BJ (cell line): ENCODE results near the gene ADNP2. TPM values are rescaled to one million over a fixed set of nuclear protein-coding genes. Genes with fewer than 3 reads are reported as not detected.

Experiments used
- CTCF ChIA-PET: fragments of 350-600 bp; formaldehyde crosslinking; extraction: SDS; loops from one replicate; lab custom pipeline; 2021; ENCODE audit warnings: antibody characterized with exemption, inconsistent platforms; lab: Yijun Ruan, JAX
- POLR2A ChIA-PET: fragments of 300-600 bp; sonication (Branson Sonifier 250); formaldehyde crosslinking; extraction: SDS; loops from one replicate; lab custom pipeline; 2021; ENCODE audit warnings: antibody characterized with exemption; lab: Charles Lee
- DNase-seq: peaks from one replicate; pipeline ENCODE4 v3.0.0-alpha.2; 2011; ENCODE audit warnings: low read depth
- H3K27me3 ChIP-seq: 2 replicates; pipeline ENCODE4 v1.6.0; 2011; ENCODE audit warnings: low read length; ENCODE audit not compliant: control insufficient read depth, insufficient read depth
- H3K36me3 ChIP-seq: 2 replicates; pipeline ENCODE4 v1.5.1; 2011; ENCODE audit warnings: low read length; ENCODE audit not compliant: control insufficient read depth, insufficient read depth
- H3K4me3 ChIP-seq: 2 replicates; pipeline ENCODE4 v1.5.1; 2011; ENCODE audit warnings: low read depth, mild to moderate bottlenecking, control low read depth, low read length
- polyA plus RNA-seq: library from polyadenylated mRNA; depleted of rRNA; stranded (reverse); fragments of >200 nt; gene quantifications from 2 replicates; pipeline ENCODE4 v1.2.3, GENCODE V29; 2011
- TF ChIP-seq, protein P1 (sequence below): IDR thresholded peaks from 2 replicates; pipeline ENCODE4 v1.5.1; 2011; ENCODE audit warnings: low read depth, mild to moderate bottlenecking, control low read depth, inconsistent platforms, low read length, moderate library complexity; ENCODE audit not compliant: insufficient read depth

ADNP2 gene
- polyA plus RNA-seq, 1 experiment = 4.4 TPM

DNA sequence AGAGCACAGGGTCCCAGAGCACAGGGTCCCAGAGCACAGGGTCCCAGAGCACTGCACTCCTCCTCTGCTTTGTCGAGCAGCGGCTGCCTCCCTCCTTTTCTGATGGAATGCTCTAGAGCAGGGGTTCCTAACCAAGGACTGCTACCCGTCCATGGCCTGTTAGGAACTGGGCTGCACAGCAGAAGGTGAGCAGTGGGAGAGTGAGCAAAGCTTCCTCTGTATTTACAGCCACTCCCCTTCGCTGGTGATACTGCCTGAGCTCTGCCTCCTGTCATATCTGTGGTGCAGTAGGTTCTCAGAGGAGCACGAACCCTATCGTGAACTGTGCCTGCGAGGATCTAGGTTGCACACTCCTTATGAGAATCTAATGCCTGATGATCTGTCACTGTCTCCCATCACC, 33.1 kb upstream of the ADNP2 start:
- Histone ChIP-seq H3K27me3 (no peaks in the 10 kb centered on the region), H3K4me3 (no peak overlapping the region), H3K36me3 (no peaks in the 10 kb centered on the region)
- POLR2A ChIA-PET = no interaction called here
- CTCF ChIA-PET = no interaction called here
- DNase-seq = no peak
- TF ChIP-seq, protein P1, sequence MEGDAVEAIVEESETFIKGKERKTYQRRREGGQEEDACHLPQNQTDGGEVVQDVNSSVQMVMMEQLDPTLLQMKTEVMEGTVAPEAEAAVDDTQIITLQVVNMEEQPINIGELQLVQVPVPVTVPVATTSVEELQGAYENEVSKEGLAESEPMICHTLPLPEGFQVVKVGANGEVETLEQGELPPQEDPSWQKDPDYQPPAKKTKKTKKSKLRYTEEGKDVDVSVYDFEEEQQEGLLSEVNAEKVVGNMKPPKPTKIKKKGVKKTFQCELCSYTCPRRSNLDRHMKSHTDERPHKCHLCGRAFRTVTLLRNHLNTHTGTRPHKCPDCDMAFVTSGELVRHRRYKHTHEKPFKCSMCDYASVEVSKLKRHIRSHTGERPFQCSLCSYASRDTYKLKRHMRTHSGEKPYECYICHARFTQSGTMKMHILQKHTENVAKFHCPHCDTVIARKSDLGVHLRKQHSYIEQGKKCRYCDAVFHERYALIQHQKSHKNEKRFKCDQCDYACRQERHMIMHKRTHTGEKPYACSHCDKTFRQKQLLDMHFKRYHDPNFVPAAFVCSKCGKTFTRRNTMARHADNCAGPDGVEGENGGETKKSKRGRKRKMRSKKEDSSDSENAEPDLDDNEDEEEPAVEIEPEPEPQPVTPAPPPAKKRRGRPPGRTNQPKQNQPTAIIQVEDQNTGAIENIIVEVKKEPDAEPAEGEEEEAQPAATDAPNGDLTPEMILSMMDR = no peak

DNA sequence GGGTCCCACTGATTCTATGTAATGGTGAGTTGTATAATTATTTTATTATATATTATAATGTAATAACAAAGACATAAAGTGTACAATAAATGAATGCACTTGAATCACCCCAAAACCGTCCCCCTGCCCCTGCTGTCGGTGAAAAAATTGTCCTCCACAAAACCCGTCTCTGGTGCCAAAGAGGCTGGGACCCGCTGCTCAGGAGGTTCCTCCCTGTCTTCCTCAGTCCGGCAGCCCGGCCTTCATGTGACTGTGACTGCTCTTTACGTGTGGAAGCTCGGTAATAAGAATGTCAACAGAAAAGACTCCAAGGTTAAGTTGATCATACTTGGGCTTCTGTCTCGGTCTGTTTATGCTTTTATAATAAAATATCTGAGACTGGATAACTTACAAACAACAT, 32.7 kb upstream of the ADNP2 start:
- ChIA-PET CTCF (no interaction called here), POLR2A (no interaction called here)
- Histone ChIP-seq H3K27me3 (no peaks in the 10 kb centered on the region), H3K36me3 (no peaks in the 10 kb centered on the region), H3K4me3 (no peak overlapping the region)
- DNase-seq = no peak
- TF ChIP-seq, protein P1 = no peak

GRCh38 chr18:80077873-80078272, 31.2 kb upstream of the ADNP2 start:
- no peak overlapping the region for H3K4me3 ChIP-seq
- no peak for DNase-seq
- POLR2A ChIA-PET = no interaction called here
- CTCF ChIA-PET = no interaction called here
- no peaks in the 10 kb centered on the region for H3K36me3 ChIP-seq
- no peaks in the 10 kb centered on the region for H3K27me3 ChIP-seq
- TF ChIP-seq, protein P1 = no peak

GRCh38 chr18:80086281-80086680, 22.8 kb upstream of the ADNP2 start:
- POLR2A ChIA-PET = no interaction called here
- Histone ChIP-seq H3K27me3 (no peaks in the 10 kb centered on the region), H3K36me3 (no peaks in the 10 kb centered on the region), H3K4me3 (no peak overlapping the region)
- TF ChIP-seq, protein P1 = no peak
- DNase-seq = no peak
- CTCF ChIA-PET = interaction anchor here (1.2 kb wide), 1 partner anchor 43 kb away, joined by 3 read pairs; no protein-coding TSS in a partner anchor

DNA sequence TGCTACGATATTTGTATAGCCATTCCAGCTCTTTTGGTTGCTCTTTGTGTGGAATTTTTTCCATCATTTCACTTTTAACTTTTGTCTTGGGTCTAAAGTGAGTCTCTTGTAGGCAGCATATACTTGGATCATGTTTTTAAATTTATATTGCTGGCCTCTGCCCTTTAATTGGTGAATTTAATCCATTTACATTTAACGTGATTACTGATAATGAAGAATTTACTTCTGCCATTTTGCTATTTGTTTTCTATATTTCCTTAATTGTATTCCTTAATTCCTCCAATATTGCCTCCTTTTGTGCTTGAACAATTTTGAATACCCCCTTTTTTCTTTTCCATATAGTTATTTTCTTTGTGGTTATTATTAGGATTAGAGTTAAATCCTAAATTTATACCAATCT, 21.0 kb upstream of the ADNP2 start:
- Histone ChIP-seq H3K4me3 (no peak overlapping the region), H3K36me3 (no peaks in the 10 kb centered on the region), H3K27me3 (no peaks in the 10 kb centered on the region)
- TF ChIP-seq, protein P1 = no peak
- no peak for DNase-seq
- ChIA-PET POLR2A (no interaction called here), CTCF (interaction anchor here (1.0 kb wide), 1 partner anchor 18 kb away, joined by 4 read pairs; no protein-coding TSS in a partner anchor)
